Measurements from ENCODE around the gene CNTROB.

CNTROB gene

GRCh38 chr17:7910711-7911110, 21.3 kb upstream of the CNTROB start:
- no peak overlapping the region for H3K4me3 ChIP-seq (ENCODE audit: low read depth, low read length)
- TF ChIP-seq CTCF (IDR thresholded peaks at IDR 0.05; ENCODE audit: borderline replicate concordance, insufficient read depth, low read depth, low read length): no peak

- H3K4me3 ChIP-seq (ENCODE audit: low read depth, low read length): no peak overlapping the region
- no peak for TF ChIP-seq CTCF (IDR thresholded peaks at IDR 0.05; ENCODE audit: borderline replicate concordance, insufficient read depth, low read depth, low read length)
These were observed 20.9 kb upstream of the CNTROB start for GRCh38 chr17:7911116-7911515.

GRCh38 chr17:7912927-7913524, 19.0 kb upstream of the CNTROB start:
- peak; percentile 71 for TF ChIP-seq CTCF (IDR thresholded peaks at IDR 0.05; ENCODE audit: borderline replicate concordance, insufficient read depth, low read depth, low read length)
- H3K4me3 ChIP-seq (ENCODE audit: low read depth, low read length): no peak overlapping the region

- no peak for TF ChIP-seq CTCF (IDR thresholded peaks at IDR 0.05; ENCODE audit: borderline replicate concordance, insufficient read depth, low read depth, low read length)
These were observed 16.8 kb upstream of the CNTROB start for GRCh38 chr17:7915179-7915610.

GRCh38 chr17:7915611-7916384, 16.2 kb upstream of the CNTROB start, which contains the start of gene RNF227:
RNF227 (minus strand) TSS chr17:7916289; CDS start chr17:7916195, 94 bp downstream.
- H3K4me3 ChIP-seq (ENCODE audit: low read depth, low read length): peak within 1 kb of the TSS; percentile 58
- no peak for TF ChIP-seq CTCF (IDR thresholded peaks at IDR 0.05; ENCODE audit: borderline replicate concordance, insufficient read depth, low read depth, low read length)

More at GRCh38 chr17:7915179-7915610, 16.8 kb upstream of the CNTROB start:
- H3K4me3 ChIP-seq (ENCODE audit: low read depth, low read length): peak overlapping the region; percentile 58

- H3K4me3 ChIP-seq (ENCODE audit: low read depth, low read length): no peak overlapping the region
- no peak for TF ChIP-seq CTCF (IDR thresholded peaks at IDR 0.05; ENCODE audit: borderline replicate concordance, insufficient read depth, low read depth, low read length)
These were observed 15.7 kb upstream of the CNTROB start for GRCh38 chr17:7916385-7916682.

- no peak overlapping the region for H3K4me3 ChIP-seq (ENCODE audit: low read depth, low read length)
- no peak for TF ChIP-seq CTCF (IDR thresholded peaks at IDR 0.05; ENCODE audit: borderline replicate concordance, insufficient read depth, low read depth, low read length)
These were observed 15.2 kb upstream of the CNTROB start for GRCh38 chr17:7916808-7917207.
